GM12878 (cell line): ENCODE measurements around the gene SMCO4. TPM values are rescaled to one million over a fixed set of nuclear protein-coding genes. Genes with fewer than 3 reads are reported as not detected.

Experiments
- ATAC-seq: fragments of 200-7000 bp; cut with Tn5 transposase; 3 replicates; pipeline ENCODE4 v1.9.1; 2020; ENCODE audit warnings: mild to moderate bottlenecking, moderate library complexity
- BruUV-seq: library from RNA; stranded (reverse); fragments of 400-500 nt; replicated peaks from 2 replicates; lab custom pipeline; 2021; lab: Mats Ljungman, UMichigan
- CTCF ChIA-PET: fragments of 300-600 bp; sonication (Branson Sonifier 250); formaldehyde crosslinking; extraction: SDS; loops from one replicate; lab custom pipeline; 2021; ENCODE audit warnings: inconsistent platforms; lab: Yijun Ruan, JAX
- POLR2A ChIA-PET: fragments of 350-600 bp; formaldehyde crosslinking; extraction: SDS; loops from one replicate; lab custom pipeline; 2021; ENCODE audit warnings: inconsistent platforms; lab: Charles Lee
- RAD21 ChIA-PET: fragments of 300-600 bp; sonication (Branson Sonifier 250); formaldehyde crosslinking; loops from one replicate; lab custom pipeline; 2023; ENCODE audit warnings: antibody characterized with exemption; ENCODE audit not compliant: unreplicated experiment; lab: Charles Lee
- SMC1A ChIA-PET: fragments of 300-600 bp; sonication (Branson Sonifier 250); formaldehyde crosslinking; loops from one replicate; lab custom pipeline; 2023; ENCODE audit not compliant: unreplicated experiment, uncharacterized antibody; lab: Charles Lee
- DNase-seq: peaks from one replicate; pipeline ENCODE4 v3.0.0-alpha.2; 2011; ENCODE audit warnings: low read depth, low spot score
- FAIRE-seq: peaks from 3 replicates; lab custom pipeline; 2011; peaks lifted over from hg19 to GRCh38; lab: Jason Lieb, UNC
- H2AFZ ChIP-seq: 2 replicates; pipeline ENCODE4 v1.6.0; 2011; ENCODE audit warnings: low read depth, low read length, control low read depth; ENCODE audit not compliant: control insufficient read depth
- H3K27ac ChIP-seq: 2 replicates; pipeline ENCODE4 v1.5.1; 2011; ENCODE audit warnings: control low read depth; ENCODE audit not compliant: control insufficient read depth, insufficient read depth
- H3K27me3 ChIP-seq, 2 experiments: replicated peaks in 1 of 2; 2 replicates each; pipeline versions ENCODE4 v1.6.0 to v1.6.1; 2011; ENCODE audit warnings: low read length in 1 of 2; ENCODE audit not compliant: control insufficient read depth in 2 of 2, insufficient read depth in 2 of 2
- H3K36me3 ChIP-seq, 2 experiments: 2 replicates each; pipeline ENCODE4 v1.5.1; 2011; ENCODE audit warnings: low read length in 1 of 2; ENCODE audit not compliant: control insufficient read depth in 2 of 2, insufficient read depth in 2 of 2
- H3K4me1 ChIP-seq: 2 replicates; pipeline ENCODE4 v1.6.1; 2011; ENCODE audit warnings: mild to moderate bottlenecking, low read length, moderate library complexity, mixed read lengths; ENCODE audit not compliant: control insufficient read depth, insufficient read depth
- H3K4me2 ChIP-seq: 2 replicates; pipeline ENCODE4 v1.6.0; 2011; ENCODE audit warnings: control low read depth; ENCODE audit not compliant: control insufficient read depth, insufficient read depth
- H3K4me3 ChIP-seq: fragments of 200-600 bp; sonication (generic); 2 replicates; pipeline ENCODE4 v1.5.1; 2016
- H3K79me2 ChIP-seq: 2 replicates; pipeline ENCODE4 v1.6.0; 2011; ENCODE audit warnings: low read length; ENCODE audit not compliant: control insufficient read depth, insufficient read depth
- H3K9ac ChIP-seq: 2 replicates; pipeline ENCODE4 v1.8.0; 2011; ENCODE audit warnings: low read length, control low read depth, mixed read lengths; ENCODE audit not compliant: control insufficient read depth, insufficient read depth
- H3K9me3 ChIP-seq: replicated peaks from 3 replicates; pipeline ENCODE4 v1.5.1; 2011; ENCODE audit warnings: mild to moderate bottlenecking, low read length; ENCODE audit not compliant: control insufficient read depth, insufficient read depth
- H4K20me1 ChIP-seq: 2 replicates; pipeline ENCODE4 v1.6.0; 2011; ENCODE audit not compliant: control insufficient read depth, insufficient read depth
- BCL11A ChIP-seq: IDR thresholded peaks from 2 replicates; pipeline ENCODE4 v1.6.1; 2011; ENCODE audit warnings: low read depth, low read length
- CBX3 ChIP-seq: fragments of 200-600 bp; sonication (generic); IDR thresholded peaks from 2 replicates; pipeline ENCODE4 v1.6.1; 2016; ENCODE audit warnings: low read depth, borderline replicate concordance
- KLF5 ChIP-seq: fragments of 450-650 bp; IDR thresholded peaks from 2 replicates; pipeline ENCODE4 v1.6.1; 2014; ENCODE audit warnings: mild to moderate bottlenecking; ENCODE audit not compliant: partially characterized antibody
- LARP7 ChIP-seq: fragments of 450-650 bp; IDR thresholded peaks from 2 replicates; pipeline ENCODE4 v1.6.1; 2017; ENCODE audit warnings: mild to moderate bottlenecking
- POLR2A ChIP-seq: IDR thresholded peaks from 2 replicates; pipeline ENCODE4 v1.6.1; 2011; ENCODE audit warnings: low read depth, mild to moderate bottlenecking, low read length
- SIN3A ChIP-seq: IDR thresholded peaks from 2 replicates; pipeline ENCODE4 v1.6.1; 2012; ENCODE audit warnings: low read depth, low read length, improper control_type of control experiment
- ZNF217 ChIP-seq: fragments of 450-650 bp; IDR thresholded peaks from 2 replicates; pipeline ENCODE4 v1.6.1; 2017; ENCODE audit warnings: antibody characterized with exemption, mild to moderate bottlenecking
- WGBS: methylation state at CpG from one replicate; pipeline ENCODE4 v1.1.6; 2016; ENCODE audit warnings: low lambda C conversion rate; ENCODE audit not compliant: insufficient replicate concordance, insufficient coverage; ENCODE audit errors: missing lambda C conversion rate; 5-methylcytosine and 5-hydroxymethylcytosine counted together
- in situ Hi-C: fragments of 300-500 bp; cut with MboI; formaldehyde crosslinking; loops from 9 replicates; pipeline ENCODE4 v1.14.3; 2018; ENCODE audit warnings: mixed read lengths
- intact Hi-C: fragments of 100-400 bp; cut with micrococcal nuclease; formaldehyde crosslinking; loops from one replicate; pipeline ENCODE4 v1.14.2; 2022; ENCODE audit not compliant: unreplicated experiment
- polyA plus RNA-seq, 11 experiments: library from polyadenylated mRNA; depleted of rRNA in 4 of 11; unstranded in 6 of 11; stranded (reverse) in 5 of 11; fragments of >200 nt; fragmentation: Nextera tagmentation in 4 of 11; fragmentation: Illumina TruSeq in 1 of 11; extraction: Ambion mirVana in 4 of 11; extraction: Trizol in 1 of 11; gene quantifications; 1 replicate in 1 of 11; 2 replicates in 10 of 11; pipeline versions ENCODE4 v1.2.1 to v1.2.3, GENCODE V29; 2011 to 2016; ENCODE audit warnings: inconsistent platforms in 2 of 11, missing spikeins in 2 of 11, low read depth in 1 of 11
- total RNA-seq, 4 experiments: library from RNA; depleted of rRNA in 3 of 4; stranded (reverse); fragments of >200 nt in 3 of 4; fragmentation: Illumina TruSeq in 1 of 4; extraction: Trizol in 1 of 4; gene quantifications; 2 replicates each; pipeline versions ENCODE4 v1.2.1 to v1.2.3, GENCODE V29; 2013 to 2021
- TF ChIP-seq, protein P1 (sequence below): fragments of 450-650 bp; formaldehyde crosslinking; IDR thresholded peaks from 2 replicates; pipeline ENCODE4 v1.5.0; 2022; ENCODE audit warnings: mild to moderate bottlenecking, missing genetic modification characterization
- TF ChIP-seq, protein P2 (sequence below): IDR thresholded peaks from 2 replicates; pipeline ENCODE4 v1.6.1; 2011; ENCODE audit warnings: borderline replicate concordance, low read depth, mild to moderate bottlenecking, moderate library complexity, mixed read lengths, low read length; ENCODE audit not compliant: insufficient read depth; ENCODE audit errors: extremely low read length

Gene SMCO4
- total and polyA plus RNA-seq, 10 of the 15 experiments (the other 5 are each of a cell fraction or from before 2014, with no cell fraction given) = 3.6 to 59.9 (median 27.9) TPM

DNA sequence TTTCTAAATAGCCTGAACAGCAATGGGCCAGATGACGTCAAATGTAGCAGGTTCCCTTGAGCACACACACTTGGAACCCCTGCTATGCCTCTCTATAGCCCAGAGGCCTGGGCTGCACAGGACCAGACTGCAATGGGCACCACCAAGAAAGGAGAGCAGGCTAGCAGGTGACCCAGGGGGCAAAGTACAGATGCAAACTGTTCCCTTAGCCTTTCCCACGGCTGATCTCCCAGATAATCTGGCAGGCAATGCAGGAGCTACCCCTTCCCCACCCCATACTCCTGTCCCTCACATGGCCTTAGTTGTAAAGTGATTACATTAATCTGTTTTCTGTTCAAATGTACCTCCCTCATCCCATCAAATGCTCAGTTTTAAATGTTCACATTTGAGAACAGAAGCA lies 41.3 kb downstream of the SMCO4 start:
- Histone ChIP-seq H4K20me1 (no peaks in the 10 kb centered on the region), H2AFZ (no peak overlapping the region), H3K4me1 (no peaks in the 10 kb centered on the region), H3K79me2 (no peaks in the 10 kb centered on the region), H3K27me3 (no peaks in the 10 kb centered on the region), H3K9me3 (no peaks in the 10 kb centered on the region), H3K4me3 (no peak overlapping the region), H3K4me2 (no peak overlapping the region), H3K9ac (no peak overlapping the region), H3K27ac (no peak overlapping the region), H3K36me3 (peaks cover 0 to 2% of the 10 kb centered on the region in 2 experiments; a peak in 2 of 4 replicates)
- ATAC-seq (no peak), FAIRE-seq (no peak), DNase-seq (no peak)
- TF ChIP-seq CBX3 (no peak), SIN3A (no peak), POLR2A (no peak), ZNF217 (no peak), KLF5 (no peak), LARP7 (no peak), BCL11A (no peak)
- TF ChIP-seq, protein P1, sequence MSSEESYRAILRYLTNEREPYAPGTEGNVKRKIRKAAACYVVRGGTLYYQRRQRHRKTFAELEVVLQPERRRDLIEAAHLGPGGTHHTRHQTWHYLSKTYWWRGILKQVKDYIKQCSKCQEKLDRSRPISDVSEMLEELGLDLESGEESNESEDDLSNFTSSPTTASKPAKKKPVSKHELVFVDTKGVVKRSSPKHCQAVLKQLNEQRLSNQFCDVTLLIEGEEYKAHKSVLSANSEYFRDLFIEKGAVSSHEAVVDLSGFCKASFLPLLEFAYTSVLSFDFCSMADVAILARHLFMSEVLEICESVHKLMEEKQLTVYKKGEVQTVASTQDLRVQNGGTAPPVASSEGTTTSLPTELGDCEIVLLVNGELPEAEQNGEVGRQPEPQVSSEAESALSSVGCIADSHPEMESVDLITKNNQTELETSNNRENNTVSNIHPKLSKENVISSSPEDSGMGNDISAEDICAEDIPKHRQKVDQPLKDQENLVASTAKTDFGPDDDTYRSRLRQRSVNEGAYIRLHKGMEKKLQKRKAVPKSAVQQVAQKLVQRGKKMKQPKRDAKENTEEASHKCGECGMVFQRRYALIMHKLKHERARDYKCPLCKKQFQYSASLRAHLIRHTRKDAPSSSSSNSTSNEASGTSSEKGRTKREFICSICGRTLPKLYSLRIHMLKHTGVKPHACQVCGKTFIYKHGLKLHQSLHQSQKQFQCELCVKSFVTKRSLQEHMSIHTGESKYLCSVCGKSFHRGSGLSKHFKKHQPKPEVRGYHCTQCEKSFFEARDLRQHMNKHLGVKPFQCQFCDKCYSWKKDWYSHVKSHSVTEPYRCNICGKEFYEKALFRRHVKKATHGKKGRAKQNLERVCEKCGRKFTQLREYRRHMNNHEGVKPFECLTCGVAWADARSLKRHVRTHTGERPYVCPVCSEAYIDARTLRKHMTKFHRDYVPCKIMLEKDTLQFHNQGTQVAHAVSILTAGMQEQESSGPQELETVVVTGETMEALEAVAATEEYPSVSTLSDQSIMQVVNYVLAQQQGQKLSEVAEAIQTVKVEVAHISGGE (CRISPR knock-in tag) = no peak
- TF ChIP-seq, protein P2, sequence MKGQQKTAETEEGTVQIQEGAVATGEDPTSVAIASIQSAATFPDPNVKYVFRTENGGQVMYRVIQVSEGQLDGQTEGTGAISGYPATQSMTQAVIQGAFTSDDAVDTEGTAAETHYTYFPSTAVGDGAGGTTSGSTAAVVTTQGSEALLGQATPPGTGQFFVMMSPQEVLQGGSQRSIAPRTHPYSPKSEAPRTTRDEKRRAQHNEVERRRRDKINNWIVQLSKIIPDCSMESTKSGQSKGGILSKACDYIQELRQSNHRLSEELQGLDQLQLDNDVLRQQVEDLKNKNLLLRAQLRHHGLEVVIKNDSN = no peak
- BruUV-seq = no TSS peak
- RAD21 ChIA-PET = no interaction called here
- in situ Hi-C loops = no loop called here
- CTCF ChIA-PET = interaction anchor here (0.9 kb wide), 1 partner anchor 10 kb away, joined by 3 read pairs; no protein-coding TSS in a partner anchor
- intact Hi-C loops = no loop called here
- 39% methylated on average over 2 of the region's 2 CpGs for WGBS
- SMC1A ChIA-PET = no interaction called here
- POLR2A ChIA-PET = interaction anchor here (1.2 kb wide), 1 partner anchor 39 kb away, joined by 3 read pairs; no protein-coding TSS in a partner anchor
